Thyroid gland (tissue), 4 donors: ENCODE measurements around the gene UBE2H.

Experiments
- POLR2A ChIP-seq, 2 donors: fragments of 450-650 bp; IDR thresholded peaks; one replicate each; pipeline ENCODE4 v1.6.1; 2017; ENCODE audit warnings: antibody characterized with exemption in 2 of 2, mild to moderate bottlenecking in 2 of 2, moderate library complexity in 1 of 2
- TF ChIP-seq, protein P1 (sequence below), 6 experiments: fragments of 200-600 bp in 3 of 6; fragments of 450-650 bp in 3 of 6; sonication (generic) in 3 of 6; IDR thresholded peaks; one replicate each; pipeline ENCODE4 v1.5.1; 2016 to 2019; ENCODE audit warnings: antibody characterized with exemption in 6 of 6, mild to moderate bottlenecking in 2 of 6, inconsistent platforms in 1 of 6, moderate library complexity in 1 of 6

DNA sequence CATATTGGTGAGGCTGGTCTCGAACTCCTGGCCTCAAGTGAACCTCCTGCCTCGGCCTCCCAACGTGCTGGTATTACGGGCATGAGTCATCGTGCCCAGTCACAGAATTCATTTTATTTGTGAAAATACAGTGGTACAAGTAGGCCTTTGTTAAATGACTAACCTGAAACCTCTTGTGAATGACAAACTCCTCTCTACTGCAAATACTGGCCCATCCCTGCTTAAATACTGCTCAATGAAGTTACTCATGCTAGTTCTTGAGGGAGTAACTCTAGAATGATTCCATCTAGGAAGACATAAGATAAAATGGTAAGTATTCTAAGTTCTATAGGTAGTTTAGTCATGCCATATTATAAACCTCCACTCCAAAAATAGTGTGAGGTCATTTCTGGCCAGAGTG, 80.7 kb downstream of the UBE2H start:
- TF ChIP-seq, protein P1, sequence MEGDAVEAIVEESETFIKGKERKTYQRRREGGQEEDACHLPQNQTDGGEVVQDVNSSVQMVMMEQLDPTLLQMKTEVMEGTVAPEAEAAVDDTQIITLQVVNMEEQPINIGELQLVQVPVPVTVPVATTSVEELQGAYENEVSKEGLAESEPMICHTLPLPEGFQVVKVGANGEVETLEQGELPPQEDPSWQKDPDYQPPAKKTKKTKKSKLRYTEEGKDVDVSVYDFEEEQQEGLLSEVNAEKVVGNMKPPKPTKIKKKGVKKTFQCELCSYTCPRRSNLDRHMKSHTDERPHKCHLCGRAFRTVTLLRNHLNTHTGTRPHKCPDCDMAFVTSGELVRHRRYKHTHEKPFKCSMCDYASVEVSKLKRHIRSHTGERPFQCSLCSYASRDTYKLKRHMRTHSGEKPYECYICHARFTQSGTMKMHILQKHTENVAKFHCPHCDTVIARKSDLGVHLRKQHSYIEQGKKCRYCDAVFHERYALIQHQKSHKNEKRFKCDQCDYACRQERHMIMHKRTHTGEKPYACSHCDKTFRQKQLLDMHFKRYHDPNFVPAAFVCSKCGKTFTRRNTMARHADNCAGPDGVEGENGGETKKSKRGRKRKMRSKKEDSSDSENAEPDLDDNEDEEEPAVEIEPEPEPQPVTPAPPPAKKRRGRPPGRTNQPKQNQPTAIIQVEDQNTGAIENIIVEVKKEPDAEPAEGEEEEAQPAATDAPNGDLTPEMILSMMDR (IDR thresholded peaks at IDR 0.05): no peak
- TF ChIP-seq POLR2A (IDR thresholded peaks at IDR 0.05): no peak
